GM19372 (cell line): ENCODE results near the gene APBA2.

Source experiments
- ATAC-seq: cut with Tn5 transposase; IDR thresholded peaks from one replicate; pipeline ENCODE4 v1.9.1; 2021; ENCODE audit warnings: mild to moderate bottlenecking, low read depth, moderate library complexity; ENCODE audit not compliant: unreplicated experiment

The APBA2 gene

DNA sequence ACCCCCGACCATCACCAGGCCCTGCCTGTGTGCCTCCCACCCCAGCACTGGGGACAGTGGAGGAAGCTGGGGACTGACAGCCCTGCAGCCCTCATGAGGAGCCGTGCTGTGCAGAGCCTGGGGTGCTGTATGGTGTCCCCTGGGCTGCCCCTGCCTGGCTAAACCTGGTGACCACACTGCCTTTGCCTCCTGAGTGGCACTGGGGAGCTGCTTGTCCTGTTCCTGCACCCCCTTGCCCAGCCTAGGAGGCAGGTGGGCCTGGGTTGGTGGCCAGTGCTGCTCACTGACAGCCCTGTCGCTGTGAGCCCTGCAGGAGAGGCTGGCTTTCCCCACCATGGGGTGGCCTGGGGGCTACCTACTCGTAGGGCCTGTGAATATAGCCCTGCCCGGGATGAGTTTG, 224.4 kb downstream of the APBA2 start:
- no peak for ATAC-seq

DNA sequence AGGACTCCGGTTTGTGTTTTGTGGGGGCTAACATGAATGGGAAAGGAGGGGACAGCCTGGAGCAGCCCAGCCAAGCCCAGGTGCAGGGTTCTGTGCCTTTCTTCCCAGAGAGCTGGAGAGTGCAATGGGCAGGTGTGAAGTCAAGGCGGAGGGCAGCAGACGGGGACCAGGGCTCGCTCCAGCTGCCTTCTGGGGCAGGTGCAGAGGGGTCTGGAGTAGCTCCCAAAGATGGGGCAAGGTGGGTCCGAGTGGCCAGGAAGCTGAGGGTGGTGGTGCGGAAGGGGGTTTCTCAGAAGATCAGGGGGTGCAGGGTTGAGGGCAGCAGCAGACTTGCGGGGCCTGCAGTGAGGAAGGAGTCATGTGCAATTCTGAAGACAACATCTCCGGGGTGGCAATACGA, 225.0 kb downstream of the APBA2 start:
- no peak for ATAC-seq

DNA sequence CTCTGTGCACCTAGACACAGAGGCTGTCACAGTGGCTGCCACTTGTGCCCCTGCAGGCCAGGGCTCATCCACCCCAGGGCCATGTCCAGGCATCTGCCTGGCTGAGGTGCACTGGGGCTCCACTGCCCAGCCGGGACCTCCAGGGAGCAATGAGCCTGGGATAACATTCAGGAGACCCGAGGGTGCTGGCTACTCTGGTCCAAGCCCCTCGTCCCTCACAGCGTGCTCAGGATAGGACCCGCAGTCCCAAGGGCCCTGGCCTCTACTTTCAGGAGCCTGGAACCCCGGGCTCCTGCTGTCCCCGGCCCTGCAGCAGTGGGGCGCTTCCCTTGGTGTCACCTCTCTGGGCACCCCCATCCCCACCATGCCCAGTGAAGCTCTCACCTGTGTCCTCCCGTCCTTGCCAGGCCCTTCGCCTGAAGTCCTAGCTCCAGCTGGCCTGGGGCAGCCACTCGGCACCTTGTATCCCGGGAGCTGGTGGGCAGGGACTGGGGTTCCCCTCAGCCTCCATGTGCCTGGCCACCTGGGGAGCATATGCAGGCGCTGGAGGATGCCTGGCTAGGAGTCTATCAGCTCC, 226.0 kb downstream of the APBA2 start:
- ATAC-seq, result no peak

DNA sequence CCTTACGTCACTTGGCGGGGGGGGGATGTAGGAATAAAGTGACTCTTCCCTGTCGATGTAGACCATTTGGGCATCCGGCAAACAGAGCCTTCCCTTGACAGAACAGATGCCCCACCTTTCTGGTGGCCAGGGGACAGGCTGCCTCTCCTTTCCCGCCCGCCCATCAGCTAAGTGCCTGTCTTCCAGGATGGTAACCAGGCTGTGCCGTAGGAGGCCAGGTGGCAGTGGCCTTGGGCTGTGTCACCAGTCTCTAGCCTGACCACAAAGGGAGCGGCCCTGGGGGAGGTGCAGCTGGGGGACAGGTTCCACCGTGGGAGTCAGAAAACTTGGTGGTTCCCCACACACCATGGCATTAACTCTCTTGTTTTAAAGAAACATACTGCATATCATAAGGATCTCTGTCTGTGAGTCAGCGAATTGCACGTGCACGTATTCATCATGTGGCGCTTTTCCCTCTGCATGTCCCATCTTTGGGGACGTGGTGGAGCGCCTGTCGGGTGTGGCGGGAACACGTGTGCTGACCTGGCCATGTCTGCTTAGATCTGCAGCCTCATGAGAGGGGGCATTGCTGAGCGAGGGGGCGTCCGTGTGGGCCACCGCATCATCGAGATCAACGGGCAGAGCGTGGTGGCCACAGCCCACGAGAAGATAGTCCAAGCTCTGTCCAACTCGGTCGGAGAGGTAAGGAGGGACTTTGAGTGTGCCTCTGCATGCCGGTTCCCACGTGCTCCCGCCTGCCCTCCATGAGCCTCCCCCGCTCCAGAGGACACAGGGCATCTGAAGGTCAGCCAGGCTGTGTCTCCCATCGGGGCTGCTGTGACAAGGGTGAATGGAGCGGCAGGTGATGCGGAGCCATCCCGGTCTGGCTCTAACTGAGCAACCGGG, 227.8 kb downstream of the APBA2 start:
- ATAC-seq, result no peak

DNA sequence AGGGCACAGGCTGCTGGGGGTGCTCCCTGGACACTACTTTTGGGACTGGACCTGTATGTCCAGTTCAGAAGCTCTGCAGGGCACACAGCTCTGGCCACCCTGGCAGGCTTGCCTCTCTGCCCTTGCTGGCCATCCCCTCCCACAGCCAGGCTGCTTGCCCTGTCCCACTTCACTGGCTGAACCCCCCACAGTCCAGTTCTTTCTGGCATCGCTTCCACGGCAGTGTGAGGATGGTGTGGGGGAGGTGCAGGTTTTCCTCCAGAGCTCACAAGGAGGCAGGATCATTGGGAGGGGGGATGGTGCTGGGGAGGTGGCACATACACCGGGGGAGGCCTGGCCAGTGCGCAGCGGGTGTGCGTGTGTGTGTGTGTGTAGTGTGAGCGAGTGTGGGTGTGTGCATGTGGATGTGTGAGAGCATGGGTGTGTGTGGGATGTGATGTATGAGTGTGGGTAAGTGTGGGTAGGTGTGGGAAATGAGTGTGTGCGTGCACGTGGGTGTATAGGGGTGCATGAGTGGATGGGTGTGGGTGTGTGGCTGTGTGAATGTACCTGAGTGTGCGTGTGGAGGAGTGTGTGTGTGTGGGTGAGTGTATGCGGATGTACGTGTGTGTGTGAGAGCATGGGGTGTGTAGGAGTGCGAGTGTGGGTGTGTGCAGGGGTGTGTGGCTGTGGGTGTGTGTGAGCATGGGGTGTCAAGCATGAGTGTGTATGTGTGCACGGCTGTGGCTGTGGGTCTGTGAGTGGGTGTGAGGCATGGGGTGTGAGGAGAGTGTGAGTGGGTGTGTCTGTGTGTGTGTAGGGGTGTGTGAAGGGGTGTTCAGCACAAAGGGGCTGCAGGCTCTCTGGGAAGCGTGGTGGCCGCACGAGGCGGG, 228.7 kb downstream of the APBA2 start:
- ATAC-seq, result no peak

DNA sequence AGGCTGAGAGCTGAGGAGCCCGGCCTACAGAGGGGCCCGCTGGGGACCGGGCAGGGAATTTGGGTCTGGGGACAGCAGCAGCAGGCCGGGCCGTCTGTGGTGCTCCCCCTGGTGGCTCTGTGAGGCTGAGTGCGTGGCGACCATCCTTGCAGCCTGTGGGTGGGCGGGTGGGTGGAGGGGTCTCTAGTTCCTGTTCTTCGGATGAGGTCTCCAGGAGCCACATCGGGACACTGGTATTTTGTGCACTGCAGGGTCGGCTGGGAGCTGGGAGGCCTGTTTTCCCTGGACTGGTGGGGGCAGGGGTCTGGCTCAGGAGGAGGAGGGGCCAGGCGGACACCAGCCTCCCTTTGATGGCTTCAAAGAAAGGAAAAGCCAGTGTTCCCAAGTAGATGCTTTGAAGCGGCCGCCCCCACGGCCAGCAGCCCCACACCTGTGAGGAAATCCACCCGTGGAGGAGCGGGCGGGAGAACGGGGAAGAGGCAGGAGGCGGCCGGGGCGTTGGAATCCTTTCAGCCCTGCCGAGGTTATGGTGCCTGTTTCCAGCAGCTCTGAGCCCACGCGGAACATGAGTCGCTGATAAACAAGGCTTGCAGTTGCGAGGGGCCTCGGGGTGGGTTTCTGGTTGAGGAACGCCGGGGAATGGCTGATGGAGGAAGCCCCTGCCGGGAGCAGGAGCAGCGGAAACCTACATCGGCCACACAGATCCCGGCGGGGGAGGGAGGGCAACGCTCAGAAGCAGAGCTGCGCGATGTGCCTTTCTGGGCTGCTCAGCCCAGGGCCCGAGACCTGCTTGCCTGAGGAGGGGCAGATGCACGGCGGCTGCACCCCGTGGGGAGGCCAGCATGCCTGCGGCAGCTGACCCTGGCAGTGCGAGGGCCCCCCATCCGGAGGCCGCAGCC, 229.6 kb downstream of the APBA2 start:
- no peak for ATAC-seq

DNA sequence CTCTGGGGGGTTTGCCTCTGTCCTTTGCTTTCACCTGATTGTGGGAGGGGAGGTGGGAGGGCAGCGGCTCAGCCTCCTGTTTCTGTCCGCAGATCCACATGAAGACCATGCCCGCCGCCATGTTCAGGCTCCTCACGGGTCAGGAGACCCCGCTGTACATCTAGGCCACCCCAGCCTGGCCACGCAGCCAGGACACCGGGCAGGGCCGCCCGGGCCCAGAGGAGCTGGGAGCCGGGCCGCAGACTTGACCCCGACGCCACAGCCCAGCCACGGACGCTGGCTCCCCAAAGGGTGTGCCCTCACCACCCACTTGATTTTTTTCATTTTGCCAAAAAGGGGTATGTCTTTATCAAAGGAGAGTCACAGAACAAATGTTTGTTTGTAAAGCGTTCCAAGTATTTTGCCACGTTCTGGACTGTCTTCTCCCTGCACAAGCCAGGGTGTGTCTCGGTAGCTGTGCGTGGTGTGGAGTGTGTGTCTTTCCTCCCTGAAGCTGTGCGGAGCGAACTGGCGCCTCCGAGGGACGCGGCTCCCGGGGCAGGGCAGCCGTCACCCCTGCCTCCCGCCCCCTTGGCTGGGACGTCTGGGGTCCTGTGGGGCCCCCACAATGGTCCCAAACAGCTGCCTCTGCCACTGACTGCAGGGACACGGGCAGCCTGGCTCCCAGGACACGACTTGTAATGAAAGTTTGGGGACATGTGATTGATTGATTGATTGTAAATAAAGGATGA, 231.4 kb downstream of the APBA2 start:
- no peak for ATAC-seq

DNA sequence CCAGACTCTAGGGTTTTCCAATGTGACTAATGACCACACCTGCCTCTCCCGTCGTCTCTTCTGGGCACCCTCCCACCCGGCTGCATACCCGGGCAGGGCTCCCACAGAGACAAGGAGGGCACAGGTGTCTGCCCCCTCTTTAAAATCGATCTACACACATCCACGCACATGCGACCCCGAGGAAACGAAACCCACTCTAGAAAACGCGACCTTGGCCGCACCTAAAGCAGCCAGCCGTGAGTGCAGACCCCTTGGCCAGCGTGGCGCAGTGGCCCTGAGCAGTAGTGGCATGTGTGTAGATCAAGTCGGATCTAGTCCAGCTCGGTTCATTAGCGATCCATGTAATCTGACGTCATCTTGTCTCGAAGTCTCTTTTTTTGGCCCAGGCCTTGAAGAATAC, 232.0 kb downstream of the APBA2 start:
- ATAC-seq, result no peak

DNA sequence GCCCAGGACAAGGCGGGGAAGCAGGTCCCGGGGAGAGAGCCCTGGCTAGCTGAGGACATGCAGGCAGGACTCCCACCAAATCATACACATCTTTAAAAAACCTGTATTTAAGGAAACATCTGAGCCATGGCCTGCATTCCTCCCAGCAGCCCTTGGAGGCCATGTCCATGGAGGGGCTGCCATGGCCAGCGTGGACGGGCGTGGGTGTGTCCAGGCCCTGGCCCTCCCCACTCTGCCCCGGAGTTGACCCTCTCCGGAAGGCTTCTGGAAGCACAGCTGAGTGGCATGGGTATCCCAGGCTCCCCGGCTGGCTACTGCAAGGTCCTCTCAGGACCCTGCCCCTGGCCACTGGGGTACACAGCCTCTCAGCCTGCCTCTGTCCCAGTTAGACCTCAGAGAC, 234.1 kb downstream of the APBA2 start:
- no peak for ATAC-seq

DNA sequence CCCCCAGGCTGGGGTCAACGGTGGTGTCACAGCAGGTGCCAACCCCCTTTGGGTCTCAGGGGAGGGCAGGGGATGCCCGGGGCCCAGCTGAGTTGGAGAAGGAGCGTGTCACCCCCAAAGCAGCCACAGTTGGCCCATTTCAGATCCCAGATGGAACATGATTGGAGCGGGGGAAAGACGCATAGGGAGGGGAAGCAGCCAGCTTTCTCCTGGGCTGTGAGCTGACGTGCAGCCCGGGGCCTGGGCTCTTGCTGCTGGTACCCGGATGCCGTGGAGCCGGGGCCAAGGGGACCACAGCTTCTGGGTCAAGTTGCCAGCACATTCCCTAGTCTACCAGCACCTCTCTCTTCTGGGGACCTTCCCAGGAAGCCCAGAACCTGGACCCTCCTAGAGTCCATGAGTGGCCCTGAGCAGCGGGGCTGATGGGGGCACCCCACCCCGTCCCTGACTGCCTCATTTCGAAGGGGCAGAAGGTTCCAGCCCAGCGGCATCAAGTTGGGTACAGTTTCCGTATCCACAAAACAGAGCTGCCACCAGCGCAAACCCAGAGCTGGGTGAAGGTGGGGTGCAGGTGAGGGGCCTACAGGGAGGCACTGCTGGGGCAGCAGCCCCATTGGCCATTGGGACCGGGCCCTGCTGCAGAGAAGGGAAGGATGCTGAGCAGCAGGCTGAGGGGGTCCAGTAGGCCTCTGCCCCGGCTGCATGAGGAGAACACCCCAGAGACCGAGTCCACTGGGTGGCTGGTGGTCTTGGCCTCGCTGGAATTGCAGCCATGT, 235.0 kb downstream of the APBA2 start:
- no peak for ATAC-seq

DNA sequence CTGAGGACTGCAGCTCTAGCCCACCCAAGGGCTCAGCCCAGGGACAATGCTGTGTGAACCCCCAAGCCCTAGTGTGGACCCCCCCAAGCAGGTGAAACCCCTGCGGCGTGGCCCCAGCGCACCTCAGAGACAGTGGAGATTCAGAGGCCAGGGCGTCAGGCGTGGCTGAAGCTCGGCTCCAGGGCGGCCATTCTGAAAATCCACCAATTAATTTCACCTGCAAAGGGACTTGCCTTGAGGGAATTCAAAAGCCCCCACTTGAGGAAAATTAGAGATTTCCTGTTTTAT, 235.5 kb downstream of the APBA2 start:
- ATAC-seq, result no peak

DNA sequence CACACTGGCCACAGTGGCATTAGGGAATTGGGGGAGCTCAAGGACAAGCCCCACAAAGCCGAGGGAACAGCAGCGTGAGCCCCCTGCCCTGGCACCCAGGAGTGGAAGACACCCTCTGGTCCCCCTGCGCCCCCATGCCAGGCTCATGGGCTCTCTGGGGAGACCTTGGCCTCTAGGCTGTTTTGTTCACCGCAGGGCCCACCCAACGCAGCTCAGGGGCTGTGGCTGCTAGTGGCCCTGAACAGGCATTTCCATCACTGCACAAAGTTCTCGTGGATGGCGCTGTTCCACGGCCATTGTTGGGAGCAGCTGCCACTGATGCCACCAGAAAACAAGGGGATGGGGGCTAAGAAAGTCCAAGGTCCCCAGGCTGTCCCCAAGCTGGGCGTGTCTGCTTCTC, 236.1 kb downstream of the APBA2 start:
- ATAC-seq, result no peak

DNA sequence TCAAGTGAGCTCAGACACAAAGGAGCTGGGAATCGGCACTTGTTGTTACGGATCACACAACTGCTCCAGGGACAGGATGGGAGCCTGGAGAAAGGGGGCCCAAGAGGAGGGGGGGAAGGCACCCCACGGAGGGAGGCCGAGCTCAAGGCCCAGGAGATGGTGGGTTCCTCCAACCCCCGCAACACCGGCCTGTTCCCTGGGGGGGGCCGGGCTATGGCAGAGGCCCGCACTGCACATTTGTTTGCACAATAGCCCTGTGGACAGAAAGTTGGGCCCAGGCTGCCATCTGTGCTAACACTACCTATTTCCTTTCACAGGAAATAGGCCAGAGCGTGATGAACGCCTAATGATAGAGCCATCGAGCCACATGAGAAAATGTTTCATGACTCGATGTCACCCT, 236.7 kb downstream of the APBA2 start:
- no peak for ATAC-seq

DNA sequence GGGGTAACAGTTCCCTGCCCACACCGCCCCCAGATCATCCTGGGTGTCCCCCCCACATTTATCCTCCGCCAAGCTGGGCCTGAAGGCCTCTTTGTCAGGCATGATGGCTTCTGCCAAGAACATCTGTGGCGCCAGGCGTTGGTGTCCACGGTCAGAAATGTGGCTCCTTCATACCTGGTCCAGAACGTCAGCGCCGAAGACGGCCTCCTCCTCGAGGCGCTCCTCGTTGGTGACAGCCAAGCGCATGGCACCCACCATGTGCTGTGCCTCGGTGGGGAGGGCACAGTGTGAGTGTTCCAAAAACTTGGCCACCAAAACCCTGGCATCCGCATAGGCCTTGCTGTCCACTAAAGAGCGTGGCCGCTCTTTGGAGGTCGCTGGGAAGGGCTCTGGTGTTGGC, 237.4 kb downstream of the APBA2 start:
- ATAC-seq, result no peak

DNA sequence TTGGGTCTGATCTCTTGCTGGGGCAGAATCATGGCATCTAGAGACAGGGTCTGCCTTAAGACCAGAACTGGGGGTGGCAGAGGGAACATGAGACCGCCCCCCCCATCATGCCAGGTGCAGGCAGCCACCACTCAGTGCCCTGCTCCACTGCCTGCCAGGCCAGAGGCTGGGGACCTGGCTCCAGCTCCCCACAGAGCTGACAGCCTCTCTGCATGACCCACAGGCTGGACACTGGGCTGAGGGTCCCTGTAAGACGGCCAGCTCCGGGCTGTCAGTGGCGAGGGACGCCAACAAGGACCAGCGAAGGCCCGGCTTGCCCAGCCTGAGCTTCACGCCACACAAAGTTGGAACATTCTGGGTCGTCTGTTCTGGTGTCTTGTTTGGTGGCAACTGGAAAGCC, 238.2 kb downstream of the APBA2 start:
- no peak for ATAC-seq

DNA sequence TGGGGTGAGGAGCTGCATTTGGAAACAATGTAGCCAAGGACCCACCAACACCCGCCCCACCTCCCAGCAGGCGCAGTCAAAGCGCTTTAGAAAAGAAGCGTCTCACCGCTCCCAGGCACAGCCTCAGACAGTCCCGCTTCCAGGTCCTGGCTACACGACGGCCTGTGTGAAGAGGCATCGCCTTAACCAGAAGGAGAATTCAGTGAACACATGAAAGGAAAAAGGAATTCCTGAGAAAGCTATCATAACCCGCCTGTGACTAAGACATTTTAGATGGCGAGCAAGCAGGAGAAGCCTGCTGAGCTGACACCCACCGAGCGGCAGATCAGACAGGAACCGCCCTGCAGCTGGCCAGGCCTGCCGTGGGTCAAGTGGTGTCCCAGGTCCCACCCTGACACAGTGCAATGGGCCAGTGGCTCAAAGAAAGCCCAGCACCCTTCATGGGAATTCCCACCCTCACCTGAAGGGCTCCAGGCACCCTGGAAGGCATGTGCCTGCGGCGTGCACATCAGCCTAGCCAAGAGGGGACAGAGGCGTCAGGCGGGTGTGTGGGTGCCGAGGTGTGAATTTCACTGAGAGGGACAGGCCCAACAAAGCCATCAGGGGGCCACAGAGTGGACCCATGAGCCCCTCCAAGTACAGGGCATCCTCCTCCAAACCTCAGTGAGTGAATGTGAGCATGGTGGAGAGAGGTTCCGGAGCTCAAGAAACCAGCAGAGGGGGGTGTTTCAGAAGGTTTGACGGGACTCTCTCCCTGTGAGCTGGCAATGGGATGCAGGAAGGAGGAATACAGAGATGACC, 239.0 kb downstream of the APBA2 start:
- ATAC-seq, result no peak

DNA sequence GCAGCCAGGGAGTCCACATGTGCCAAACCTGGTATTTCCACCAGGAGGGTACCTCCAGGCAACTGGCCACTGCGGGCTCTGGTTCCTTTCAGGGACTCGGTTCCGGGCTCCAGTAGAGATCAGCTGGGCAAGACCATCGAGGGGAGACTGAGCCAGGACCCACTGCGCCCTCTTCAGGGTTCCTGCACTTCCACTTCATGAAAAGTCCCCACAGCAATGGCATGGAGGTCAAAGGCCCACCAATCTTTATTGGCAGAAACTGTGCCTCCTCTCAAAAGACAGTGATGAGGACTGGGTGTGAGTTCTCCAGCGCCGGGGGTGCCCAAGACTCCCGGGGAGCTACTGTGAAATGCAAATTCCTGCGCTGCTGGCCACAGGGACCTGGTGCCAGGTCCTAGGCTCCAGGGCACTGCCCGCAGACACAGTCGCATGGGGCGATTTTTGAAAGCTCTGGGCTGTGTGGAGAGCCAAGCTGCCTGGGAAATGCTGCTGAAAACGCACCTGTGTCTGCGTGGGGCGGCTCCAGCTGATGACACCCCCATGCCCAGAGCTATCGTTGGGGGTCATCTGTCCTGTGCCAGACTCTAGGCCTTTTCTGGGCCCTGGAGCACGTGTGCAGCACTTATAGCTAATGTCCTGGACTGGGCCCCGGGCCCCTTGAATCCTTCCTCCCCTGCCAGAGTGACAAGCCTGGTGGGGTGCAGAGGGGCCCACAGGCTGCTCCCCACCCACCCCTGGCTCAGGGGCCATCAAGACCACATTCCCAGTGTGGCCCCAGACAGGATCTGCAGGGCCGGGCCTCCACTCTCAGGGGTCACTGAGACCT, 239.8 kb downstream of the APBA2 start:
- no peak for ATAC-seq

DNA sequence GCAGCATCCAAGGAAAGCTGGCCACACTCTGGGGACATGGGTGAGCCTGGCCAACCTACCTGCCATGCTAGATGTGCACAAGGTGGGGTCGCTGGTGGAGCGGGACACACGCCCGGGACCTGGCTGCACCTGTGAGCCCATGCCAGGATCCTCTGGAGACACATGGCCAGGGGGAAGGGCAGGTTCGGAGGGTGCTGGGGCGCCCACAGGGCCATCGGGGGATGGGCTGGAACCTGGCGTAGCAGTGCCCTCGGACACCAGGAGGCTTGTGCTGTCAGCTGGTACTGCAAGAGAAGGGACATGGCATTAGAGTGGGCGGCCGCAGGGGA, 240.4 kb downstream of the APBA2 start:
- ATAC-seq, result no peak
